Stimulated activated CD8-positive, alpha-beta memory T cell treated with anti-CD3 and anti-CD28 coated beads, Interleukin-4, amount 100 ng/mL, for 24 hours (primary cell): Measurements from ENCODE around the gene FASTK.

Experiments
- DNase-seq: peaks from one replicate; pipeline ENCODE4 v3.0.0-alpha.2; 2020; ENCODE audit warnings: low read depth

FASTK gene

GRCh38 chr7:151080522-151081169, at the start of gene FASTK:
Gene FASTK (minus strand): TSS chr7:151080809. CDS start chr7:151080766, 43 bp downstream.
- DNase-seq, result peak; percentile 80

- DNase-seq, result no peak
Observed at GRCh38 chr7:151129960-151130591, 49.5 kb upstream of the FASTK start.

GRCh38 chr7:151129117-151129959, 48.7 kb upstream of the FASTK start:
- DNase-seq, result no peak

GRCh38 chr7:151128716-151129115, 48.1 kb upstream of the FASTK start:
- no peak for DNase-seq

- no peak for DNase-seq
Observed at GRCh38 chr7:151128144-151128543, 47.5 kb upstream of the FASTK start.

GRCh38 chr7:151126491-151127137, 46.0 kb upstream of the FASTK start:
- no peak for DNase-seq

GRCh38 chr7:151125846-151126481, 45.4 kb upstream of the FASTK start:
- no peak for DNase-seq

GRCh38 chr7:151125470-151125845, 44.8 kb upstream of the FASTK start:
- DNase-seq, result no peak

GRCh38 chr7:151124899-151125399, 44.3 kb upstream of the FASTK start:
- DNase-seq, result no peak

GRCh38 chr7:151124481-151124880, 43.9 kb upstream of the FASTK start:
- DNase-seq, result no peak

- DNase-seq, result peak; percentile 67
Observed at GRCh38 chr7:151123822-151124464, 43.3 kb upstream of the FASTK start.

- no peak for DNase-seq
Observed at GRCh38 chr7:151123158-151123821, 42.7 kb upstream of the FASTK start.

GRCh38 chr7:151122796-151123157, 42.2 kb upstream of the FASTK start:
- DNase-seq, result no peak

GRCh38 chr7:151122276-151122675, 41.7 kb upstream of the FASTK start:
- DNase-seq, result no peak

- DNase-seq, result no peak
Observed at GRCh38 chr7:151121380-151122170, 41.0 kb upstream of the FASTK start.

GRCh38 chr7:151120896-151121295, 40.3 kb upstream of the FASTK start:
- DNase-seq, result no peak

GRCh38 chr7:151119902-151120301, 39.3 kb upstream of the FASTK start:
- no peak for DNase-seq

- DNase-seq, result no peak
Observed at GRCh38 chr7:151119055-151119415, 38.4 kb upstream of the FASTK start.

- DNase-seq, result no peak
Observed at GRCh38 chr7:151118108-151119054, 37.8 kb upstream of the FASTK start.
